Heart left ventricle (tissue), 16 donors: ENCODE results near the gene NECTIN2. TPM values are rescaled to one million over a fixed set of nuclear protein-coding genes. Genes with fewer than 3 reads are reported as not detected.
"Not testable (repeated sequence)": the region's sequence is repeated elsewhere in the genome, so short reads cannot be mapped to it uniquely, and the experiment has no call there.

ENCODE experiments used
- ATAC-seq, 4 donors: fragments of 200-7000 bp; cut with Tn5 transposase; one replicate each; pipeline ENCODE4 v1.9.1; 2020 to 2022; ENCODE audit warnings: moderate library complexity in 4 of 4, mild to moderate bottlenecking in 3 of 4, moderate number of reproducible peaks in 1 of 4
- DNase-seq, 5 donors: peaks; one replicate each; pipeline ENCODE4 v3.0.0-alpha.2; 2020
- H3K27ac ChIP-seq, 12 donors: fragments of 200-600 bp; sonication (generic) in 4 of 12; one replicate each; pipeline versions ENCODE4 v1.5.0 to v1.8.0; 2016 to 2022; ENCODE audit warnings: mild to moderate bottlenecking in 2 of 12
- H3K27me3 ChIP-seq, 9 donors: fragments of 200-600 bp; sonication (generic) in 2 of 9; one replicate each; pipeline versions ENCODE4 v1.5.1 to v1.8.0; 2016 to 2022; ENCODE audit warnings: mild to moderate bottlenecking in 3 of 9
- H3K36me3 ChIP-seq, 9 donors: fragments of 200-600 bp; sonication (generic) in 2 of 9; one replicate each; pipeline versions ENCODE4 v1.5.0 to v1.8.0; 2018 to 2022; ENCODE audit warnings: mild to moderate bottlenecking in 2 of 9
- H3K4me1 ChIP-seq, 12 donors: fragments of 200-600 bp; sonication (generic) in 4 of 12; one replicate each; pipeline versions ENCODE4 v1.5.0 to v1.8.0; 2016 to 2022; ENCODE audit warnings: mild to moderate bottlenecking in 3 of 12
- H3K4me3 ChIP-seq, 12 donors: fragments of 200-600 bp; sonication (generic) in 4 of 12; one replicate each; pipeline versions ENCODE4 v1.5.0 to v1.8.0; 2017 to 2022; ENCODE audit warnings: mild to moderate bottlenecking in 9 of 12, moderate library complexity in 4 of 12
- H3K9me3 ChIP-seq, 12 donors: fragments of 200-600 bp; sonication (generic) in 4 of 12; one replicate each; pipeline versions ENCODE4 v1.5.0 to v1.8.0; 2016 to 2022; ENCODE audit warnings: mild to moderate bottlenecking in 1 of 12
- CTCF ChIP-seq, 12 donors: fragments of 200-600 bp; sonication (generic) in 4 of 12; IDR thresholded peaks; one replicate each; pipeline versions ENCODE4 v1.5.0 to v1.8.0; 2018 to 2022; ENCODE audit warnings: antibody characterized with exemption in 12 of 12, mild to moderate bottlenecking in 5 of 12
- POLR2A ChIP-seq, 2 donors: fragments of 450-650 bp; IDR thresholded peaks; one replicate each; pipeline ENCODE4 v1.6.1; 2017; ENCODE audit warnings: antibody characterized with exemption in 2 of 2, mild to moderate bottlenecking in 2 of 2, moderate library complexity in 2 of 2
- WGBS, 4 donors: extraction: QIAGEN DNeasy Blood & Tissue Kit in 2 of 4; methylation state at CpG; one replicate each; pipeline versions ENCODE4 v1.1.5 to v1.1.7; 2013 to 2018; 5-methylcytosine and 5-hydroxymethylcytosine counted together
- intact Hi-C, 10 donors: fragments of 100-400 bp; cut with DNase I; formaldehyde crosslinking; loops; one replicate each; pipeline versions ENCODE4 v1.11.1 to v1.14.2; 2022
- polyA plus RNA-seq, 2 donors: library from polyadenylated mRNA; stranded (reverse); fragments of 200-250 nt; gene quantifications; one replicate each; pipeline ENCODE4 v1.2.3, GENCODE V29; 2013
- total RNA-seq, 9 donors: library from RNA; depleted of rRNA in 2 of 9; stranded (reverse); fragments of >200 nt in 2 of 9; fragmentation: NEBNext Ultra II Directional in 3 of 9; extraction: Animal tissue kit (Norgen Biotek cat#: 25700) in 3 of 9; gene quantifications; one replicate each; pipeline versions ENCODE4 v1.1.0 to v1.2.4, GENCODE V29; 2016 to 2023
- donor health status: ischemic (EF 13 %, LVEDD 7.1; RV severe dilation, severe dysfunction).
- donor health status: healthy with polysubstance abuse.
- donor health status: DM: no; HTN: yes; CAD: no.
- donor health status: DM: no; HTN: no; CAD: no.
- donor health status: ischemic (EF 25% LVEDD 6.9; RV normal size, moderate dysfunction).
- donor health status: ischemic (EF 25% LVEDD 5.7; RV mildly dilated, moderate dysfunction).
- donor health status: healthy.
- donor health status: DM: yes; HTN: yes; CAD: no.
- donor health status: ischemic (EF 35%, LVEDD 5.7; RV mildly dilated, moderate dysfunction).
- donor health status: nonischemic (EF 11% LVEDD 7.7; RV severe dilation, severe dysfunction).
- donor health status: DM: yes; HTN: yes; CAD: no.
- donor health status: PGD.
- donor health status: ischemic (EF 29% LVEDD 5.4; RV normal size, mild dysfunction).
- donor health status: nonischemic (EF 23%, LVEDD 6.1; RV moderate dilation, normal function).

Gene NECTIN2
- total and polyA plus RNA-seq, 11 donors: 37.0 to 99.6 (median 57.6) TPM

GRCh38 chr19:44823373-44823698 is 22.8 kb upstream of the NECTIN2 start:
- 40 to 60% (median 47%) methylated on average over 4 of the region's 4 CpGs for WGBS, 4 donors
- H3K27me3 ChIP-seq: no peaks in the 10 kb centered on the region
- TF ChIP-seq POLR2A (IDR thresholded peaks at IDR 0.05) (no peak), CTCF (IDR thresholded peaks at IDR 0.05) (no peak)
- H3K27ac ChIP-seq: peak overlapping the region in 4 of 12 donors; percentile 84 to 89 (median 87)
- H3K9me3 ChIP-seq: no peaks in the 10 kb centered on the region
- DNase-seq: no peak
- intact Hi-C loops: no loop called here
- H3K36me3 ChIP-seq: peaks cover 0 to 11% (median 0%) of the 10 kb centered on the region in 9 donors
- H3K4me3 ChIP-seq: no peak overlapping the region
- no peak for ATAC-seq
- peaks cover 0 to 37% (median 19%) of the 10 kb centered on the region in 12 donors for H3K4me1 ChIP-seq

GRCh38 chr19:44824761-44825160 is 21.3 kb upstream of the NECTIN2 start:
- Histone ChIP-seq H3K27me3 (no peaks in the 10 kb centered on the region), H3K36me3 (no peaks in the 10 kb centered on the region), H3K4me1 (peaks cover 0 to 37% (median 19%) of the 10 kb centered on the region in 12 donors), H3K27ac (no peak overlapping the region), H3K4me3 (no peak overlapping the region), H3K9me3 (no peaks in the 10 kb centered on the region)
- TF ChIP-seq POLR2A (IDR thresholded peaks at IDR 0.05): no peak
- TF ChIP-seq CTCF (IDR thresholded peaks at IDR 0.05): no peak
- ATAC-seq (no peak), DNase-seq (no peak)
- 70 to 92% (median 78%) methylated on average over 4 of the region's 4 CpGs for WGBS, 4 donors
- intact Hi-C loops: no loop called here

GRCh38 chr19:44832875-44833274 is 13.2 kb upstream of the NECTIN2 start:
- DNase-seq, H3K27ac ChIP-seq, H3K9me3 ChIP-seq, H3K36me3 ChIP-seq, ATAC-seq, H3K4me1 ChIP-seq, intact Hi-C loops, H3K4me3 ChIP-seq, H3K27me3 ChIP-seq: not testable (repeated sequence)
- WGBS, 4 donors: 84 to 91% (median 90%) methylated on average over 6 of the region's 6 CpGs

DNA sequence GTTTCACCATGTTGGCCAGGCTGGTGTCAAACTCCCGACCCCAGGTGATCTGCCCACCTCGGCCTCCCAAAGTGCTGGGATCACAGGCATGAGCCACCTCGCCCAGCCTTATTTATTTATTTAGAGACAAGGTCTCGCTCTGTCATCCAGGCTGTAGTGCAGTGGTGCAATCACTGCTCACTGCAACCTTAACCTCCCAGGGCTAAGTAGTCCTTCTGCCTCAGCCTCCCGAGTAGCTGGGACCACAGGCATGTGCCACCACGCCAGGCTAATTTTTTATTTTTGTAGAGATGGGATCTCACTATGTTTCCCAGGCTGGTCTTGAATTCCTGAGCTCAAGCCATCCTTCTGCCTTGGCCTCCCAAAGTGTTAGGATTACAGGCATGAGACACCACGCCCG is 11.7 kb upstream of the NECTIN2 start:
- ATAC-seq, H3K27me3 ChIP-seq, H3K4me1 ChIP-seq, H3K36me3 ChIP-seq, H3K4me3 ChIP-seq, intact Hi-C loops, H3K27ac ChIP-seq, H3K9me3 ChIP-seq, DNase-seq: not testable (repeated sequence)
- WGBS, 4 donors: 90 to 94% (median 92%) methylated on average over 8 of the region's 8 CpGs

DNA sequence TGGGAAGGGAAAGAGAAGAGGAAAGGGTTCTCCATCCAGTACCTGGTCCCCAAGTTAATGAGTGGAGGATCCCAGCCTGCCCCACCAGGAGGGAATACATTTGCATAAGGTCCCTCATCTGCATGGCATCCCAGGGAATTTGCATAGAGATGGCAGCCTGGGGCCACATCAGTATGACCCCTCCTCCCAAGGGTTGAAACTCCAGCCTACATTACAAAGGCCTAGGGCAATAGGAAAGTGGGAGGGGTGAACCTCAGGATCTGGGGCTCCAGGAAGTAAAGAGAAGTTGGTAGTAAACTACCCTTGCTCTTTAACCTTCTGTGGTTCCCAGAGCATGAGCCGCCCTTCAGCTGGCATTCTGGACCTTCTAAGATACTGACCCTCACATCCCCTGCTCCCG is 6.8 kb upstream of the NECTIN2 start:
- ATAC-seq: no peak
- H3K27ac ChIP-seq: no peak overlapping the region
- TF ChIP-seq POLR2A (IDR thresholded peaks at IDR 0.05) (no peak), CTCF (IDR thresholded peaks at IDR 0.05) (no peak)
- no peak overlapping the region for H3K4me3 ChIP-seq
- intact Hi-C loops: no loop called here
- H3K4me1 ChIP-seq: peaks cover 0 to 6% (median under 1%) of the 10 kb centered on the region in 12 donors
- no peaks in the 10 kb centered on the region for H3K9me3 ChIP-seq
- H3K36me3 ChIP-seq: no peaks in the 10 kb centered on the region
- no peak for DNase-seq
- no peaks in the 10 kb centered on the region for H3K27me3 ChIP-seq
- WGBS, 4 donors: 84 to 98% (median 91%) methylated on average over 2 of the region's 2 CpGs
